Right lobe of liver (tissue), 4 donors: Measurements from ENCODE around the gene TBX4.

Experiments used
- POLR2A ChIP-seq: fragments of 450-650 bp; IDR thresholded peaks from one replicate; pipeline ENCODE4 v1.6.1; 2017; ENCODE audit warnings: antibody characterized with exemption, mild to moderate bottlenecking
- TF ChIP-seq, protein P1 (sequence below), 4 donors: fragments of 200-600 bp in 3 of 4; fragments of 450-650 bp in 1 of 4; IDR thresholded peaks; one replicate each; pipeline versions ENCODE4 v1.5.1 to v1.8.0; 2016 to 2022; ENCODE audit warnings: antibody characterized with exemption in 4 of 4, mild to moderate bottlenecking in 2 of 4
- donor health status: DM: no; HTN: no; CAD: no.
- donor health status: DM: no; HTN: no; CAD: no.
- donor health status: DM: no; HTN: yes; CAD: no.

DNA sequence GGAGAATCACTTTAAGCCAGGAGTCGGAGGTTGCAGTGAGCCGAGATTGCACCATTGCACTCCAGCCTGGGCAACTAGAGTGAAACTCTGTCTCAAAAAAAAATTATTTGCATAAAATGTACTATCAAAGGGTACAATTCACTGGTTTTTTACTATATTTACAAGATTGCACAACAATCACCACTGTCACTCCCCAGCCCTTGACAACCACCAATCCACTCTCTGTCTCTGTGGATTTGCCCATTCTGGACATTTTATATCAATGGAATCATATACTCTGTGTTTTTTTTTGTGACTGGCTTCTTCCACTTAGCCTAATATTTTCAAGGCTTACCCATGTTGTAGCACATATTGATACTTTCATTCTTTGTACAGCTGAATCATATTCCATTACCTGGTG, 33.8 kb upstream of the TBX4 start:
- TF ChIP-seq, protein P1, sequence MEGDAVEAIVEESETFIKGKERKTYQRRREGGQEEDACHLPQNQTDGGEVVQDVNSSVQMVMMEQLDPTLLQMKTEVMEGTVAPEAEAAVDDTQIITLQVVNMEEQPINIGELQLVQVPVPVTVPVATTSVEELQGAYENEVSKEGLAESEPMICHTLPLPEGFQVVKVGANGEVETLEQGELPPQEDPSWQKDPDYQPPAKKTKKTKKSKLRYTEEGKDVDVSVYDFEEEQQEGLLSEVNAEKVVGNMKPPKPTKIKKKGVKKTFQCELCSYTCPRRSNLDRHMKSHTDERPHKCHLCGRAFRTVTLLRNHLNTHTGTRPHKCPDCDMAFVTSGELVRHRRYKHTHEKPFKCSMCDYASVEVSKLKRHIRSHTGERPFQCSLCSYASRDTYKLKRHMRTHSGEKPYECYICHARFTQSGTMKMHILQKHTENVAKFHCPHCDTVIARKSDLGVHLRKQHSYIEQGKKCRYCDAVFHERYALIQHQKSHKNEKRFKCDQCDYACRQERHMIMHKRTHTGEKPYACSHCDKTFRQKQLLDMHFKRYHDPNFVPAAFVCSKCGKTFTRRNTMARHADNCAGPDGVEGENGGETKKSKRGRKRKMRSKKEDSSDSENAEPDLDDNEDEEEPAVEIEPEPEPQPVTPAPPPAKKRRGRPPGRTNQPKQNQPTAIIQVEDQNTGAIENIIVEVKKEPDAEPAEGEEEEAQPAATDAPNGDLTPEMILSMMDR (IDR thresholded peaks at IDR 0.05) = no peak
- no peak for TF ChIP-seq POLR2A
